GM21515 (cell line): ENCODE results near the gene RAPGEF3.

Source experiments
- ATAC-seq: cut with Tn5 transposase; IDR thresholded peaks from one replicate; pipeline ENCODE4 v1.9.1; 2021; ENCODE audit not compliant: unreplicated experiment

RAPGEF3 gene

DNA sequence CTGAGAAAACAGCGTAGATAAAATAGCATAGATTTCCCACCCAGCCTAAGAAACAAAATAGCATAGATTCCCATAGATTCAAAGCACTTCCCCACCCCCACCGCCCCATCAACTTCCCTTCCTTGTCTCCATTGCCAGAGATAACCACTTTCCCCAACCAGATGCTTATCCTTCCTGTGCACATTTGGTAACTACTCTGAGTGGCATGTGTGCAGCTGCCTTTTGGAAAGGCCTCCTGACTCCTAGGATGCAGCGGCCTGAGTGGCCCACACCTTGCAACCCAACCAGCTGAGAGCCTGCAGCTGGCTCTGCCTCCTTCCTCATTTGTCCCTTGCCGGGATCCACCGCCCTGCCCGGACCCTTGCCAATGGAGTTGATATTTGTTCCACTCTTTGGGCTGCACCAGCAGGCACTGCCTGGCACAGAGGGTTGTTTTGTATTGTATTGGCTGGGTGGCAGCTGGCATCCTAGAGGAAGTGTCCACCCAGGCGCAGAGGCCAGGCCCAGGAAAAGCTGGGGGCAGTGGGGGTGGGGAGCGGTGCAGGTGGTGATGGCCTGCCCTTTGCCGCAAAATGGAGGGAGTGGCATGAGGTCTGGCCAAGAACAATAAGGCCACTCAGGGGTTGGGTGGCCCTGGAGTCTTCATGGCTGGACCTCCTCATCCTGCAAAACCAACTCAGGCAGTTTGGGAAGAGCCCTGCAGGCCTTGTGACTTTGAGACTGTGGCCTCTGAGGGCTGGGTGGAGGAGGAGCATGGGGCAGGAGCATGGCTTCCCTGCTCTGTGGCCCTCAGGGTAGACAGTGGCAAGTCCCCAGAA lies 19.3 kb upstream of the RAPGEF3 start:
- ATAC-seq, result no peak

DNA sequence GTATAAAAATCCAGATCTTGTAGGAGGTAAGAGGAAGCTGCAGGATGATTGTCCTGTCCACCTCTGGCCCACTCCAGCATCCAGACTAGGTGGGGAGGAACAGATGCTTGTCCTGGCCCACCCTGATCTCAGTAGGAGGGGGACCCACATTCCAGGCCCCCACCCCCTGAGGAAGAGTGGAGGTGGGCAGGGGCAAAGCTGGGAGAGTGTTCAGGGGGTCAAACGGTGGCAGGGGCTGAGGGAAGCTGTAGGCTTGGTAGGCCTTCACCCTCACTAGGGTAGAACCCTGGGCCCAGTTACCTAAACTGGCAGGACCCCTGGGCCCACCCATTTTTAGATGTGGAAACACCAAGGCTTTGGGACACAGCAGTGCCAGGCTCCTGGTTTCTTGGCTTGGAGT lies 18.5 kb upstream of the RAPGEF3 start:
- no peak for ATAC-seq

DNA sequence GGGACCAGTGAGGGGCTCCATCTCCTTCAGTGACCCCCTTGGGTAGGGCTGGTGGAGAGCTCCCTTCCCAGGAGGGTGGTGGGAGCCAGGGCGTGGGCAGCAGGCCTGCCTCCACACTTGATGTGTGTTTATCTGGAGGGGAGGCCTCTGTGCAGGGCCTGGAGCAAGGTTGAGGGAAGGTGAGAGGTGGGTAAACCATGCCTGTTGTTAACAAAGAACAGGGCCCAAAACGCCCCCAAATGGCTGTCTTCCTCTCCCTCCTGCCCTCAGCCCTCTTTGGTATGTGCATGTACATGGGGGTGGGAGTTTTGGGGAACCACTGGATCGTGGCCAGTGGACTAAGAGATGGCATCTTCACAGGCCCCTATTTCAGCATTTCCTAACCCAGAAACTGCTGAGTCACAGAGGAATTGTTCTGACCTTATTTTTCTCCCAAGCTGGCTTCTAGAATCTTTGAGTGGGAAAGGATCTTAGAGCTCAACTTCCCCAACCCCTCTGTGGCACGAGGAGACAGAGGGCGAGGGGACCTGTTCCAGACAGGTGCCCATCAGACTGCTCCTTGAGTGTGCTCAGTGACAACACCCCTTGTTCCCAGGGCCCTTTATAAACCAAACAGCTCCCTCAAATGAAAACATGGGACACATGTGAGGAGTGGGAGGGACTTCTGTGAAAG lies 17.9 kb upstream of the RAPGEF3 start:
- no peak for ATAC-seq

DNA sequence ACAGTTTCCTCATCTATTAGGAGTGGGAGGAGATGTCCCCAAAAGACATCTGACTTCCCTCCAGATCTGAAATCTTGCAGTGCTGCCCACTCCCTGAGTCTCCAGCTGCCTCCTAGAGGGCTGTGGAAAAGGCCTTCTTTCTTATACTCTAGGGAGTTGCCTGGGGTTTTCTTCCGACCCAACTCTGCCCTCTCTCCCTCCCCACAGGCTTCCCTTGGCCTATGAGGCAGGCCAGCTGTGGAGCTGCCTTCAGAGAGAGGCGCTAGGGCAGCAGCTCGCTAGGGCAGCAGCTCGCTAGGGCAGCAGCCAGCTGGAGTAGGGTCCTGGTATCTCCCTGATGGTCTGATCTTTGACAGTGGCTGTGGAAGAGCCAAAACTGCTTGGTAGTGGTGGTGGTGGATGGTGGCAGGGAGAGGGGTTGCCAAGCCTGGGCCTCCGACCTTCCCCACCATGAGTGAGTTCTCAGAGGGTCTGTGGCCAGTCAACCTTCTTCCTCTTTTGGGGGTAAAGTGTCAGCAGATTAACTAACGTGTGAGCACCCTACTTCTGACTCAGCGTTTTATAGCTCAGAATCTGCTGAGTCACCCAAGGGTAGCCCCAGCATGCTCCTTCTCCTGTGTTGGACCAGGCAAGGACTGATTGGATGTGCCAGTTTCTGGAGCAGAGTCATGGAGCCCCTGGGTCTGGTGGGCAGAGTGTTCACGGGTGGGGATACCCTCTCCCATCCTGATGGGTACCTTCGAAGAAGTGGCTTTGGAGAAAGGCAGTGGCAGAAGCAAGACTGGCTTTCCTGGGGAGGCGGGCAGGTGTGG lies 16.6 kb upstream of the RAPGEF3 start:
- no peak for ATAC-seq

DNA sequence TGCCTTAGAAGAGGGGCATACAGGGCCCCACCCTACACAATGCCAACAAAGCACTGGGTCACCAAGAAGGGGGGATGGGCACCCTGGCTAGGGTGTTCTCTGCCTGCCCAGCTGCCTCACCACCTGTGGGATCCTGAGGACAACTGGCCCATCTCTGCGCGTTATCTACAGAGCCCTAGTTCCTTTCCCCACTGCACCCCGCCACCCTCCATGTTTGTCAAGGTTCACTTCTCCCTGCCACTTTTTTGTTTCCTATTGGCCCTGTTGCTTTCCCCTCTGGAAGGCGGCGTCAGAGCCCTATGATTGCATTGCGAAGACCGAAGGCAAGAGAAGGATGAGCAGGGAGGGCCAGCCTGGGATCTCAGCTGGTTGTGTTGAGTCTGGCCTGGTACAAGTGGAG lies 16.0 kb upstream of the RAPGEF3 start:
- no peak for ATAC-seq

- ATAC-seq, result no peak
Measured at GRCh38 chr12:47773858-47774580, 15.3 kb upstream of the RAPGEF3 start.

- peak; percentile 87 for ATAC-seq
Measured at GRCh38 chr12:47773062-47773857, 14.6 kb upstream of the RAPGEF3 start, which contains the start of gene SLC48A1. Gene SLC48A1 (plus strand): TSS chr12:47773238. CDS start chr12:47773305, 67 bp downstream.

GRCh38 chr12:47772738-47773061 lies 14.0 kb upstream of the RAPGEF3 start:
- ATAC-seq, result no peak

- no peak for ATAC-seq
Measured at GRCh38 chr12:47772094-47772660, 13.5 kb upstream of the RAPGEF3 start.

DNA sequence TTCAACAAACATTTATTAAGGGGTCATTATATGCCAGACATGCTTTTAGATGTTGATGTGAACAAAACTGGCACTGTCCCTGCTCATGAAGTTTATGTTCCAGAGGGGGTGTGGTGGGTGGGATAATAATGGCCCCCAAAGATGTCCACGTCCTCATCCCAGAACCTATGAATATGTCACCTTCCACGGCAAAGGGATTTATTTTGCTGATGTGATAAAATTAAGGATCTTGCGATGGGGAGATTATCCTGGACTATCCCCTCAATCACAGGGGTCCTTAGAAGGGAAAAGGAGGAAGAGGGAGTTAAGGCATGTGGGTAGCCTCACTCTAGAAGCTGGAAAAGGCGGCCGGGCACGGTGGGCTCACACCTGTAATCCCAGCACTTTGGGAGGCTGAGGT lies 12.6 kb upstream of the RAPGEF3 start:
- ATAC-seq, result no peak

DNA sequence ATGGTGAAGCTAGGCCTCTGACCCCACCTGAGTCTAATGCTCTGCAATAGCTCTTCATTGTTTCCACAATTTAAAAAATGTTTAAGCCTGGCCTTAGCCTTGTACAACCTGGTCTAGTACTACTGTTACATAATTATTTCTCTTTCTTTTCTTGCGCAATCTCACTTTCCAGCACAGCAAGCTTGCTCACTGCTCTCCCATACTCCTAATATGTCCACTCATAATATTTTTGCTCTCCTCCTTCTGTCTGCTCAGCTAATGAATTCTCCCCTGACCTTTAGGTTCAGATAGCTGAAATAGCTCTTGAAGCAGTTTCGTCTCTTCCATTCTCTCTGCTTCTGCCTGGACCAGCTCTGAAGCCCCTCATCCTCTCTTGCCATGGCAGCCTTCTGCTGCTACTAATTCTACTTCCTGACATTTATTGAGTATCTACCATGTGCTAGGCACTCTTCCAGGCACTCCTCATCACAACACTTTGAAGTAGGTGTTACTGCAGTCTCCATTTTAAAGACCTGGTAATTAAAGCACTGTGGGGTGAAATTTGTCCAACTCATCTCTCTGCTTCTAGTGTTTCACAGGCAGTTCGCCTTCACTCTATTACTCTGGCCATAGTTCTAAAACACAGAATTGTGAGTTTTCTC lies 11.5 kb upstream of the RAPGEF3 start:
- ATAC-seq, result no peak

- ATAC-seq, result no peak
Measured at GRCh38 chr12:47769234-47770085, 10.8 kb upstream of the RAPGEF3 start.

GRCh38 chr12:47768323-47768811 lies 9.7 kb upstream of the RAPGEF3 start:
- ATAC-seq, result no peak

GRCh38 chr12:47767216-47767724 lies 8.6 kb upstream of the RAPGEF3 start:
- ATAC-seq, result no peak

- ATAC-seq, result no peak
Measured at GRCh38 chr12:47766502-47767215, 8.0 kb upstream of the RAPGEF3 start.

DNA sequence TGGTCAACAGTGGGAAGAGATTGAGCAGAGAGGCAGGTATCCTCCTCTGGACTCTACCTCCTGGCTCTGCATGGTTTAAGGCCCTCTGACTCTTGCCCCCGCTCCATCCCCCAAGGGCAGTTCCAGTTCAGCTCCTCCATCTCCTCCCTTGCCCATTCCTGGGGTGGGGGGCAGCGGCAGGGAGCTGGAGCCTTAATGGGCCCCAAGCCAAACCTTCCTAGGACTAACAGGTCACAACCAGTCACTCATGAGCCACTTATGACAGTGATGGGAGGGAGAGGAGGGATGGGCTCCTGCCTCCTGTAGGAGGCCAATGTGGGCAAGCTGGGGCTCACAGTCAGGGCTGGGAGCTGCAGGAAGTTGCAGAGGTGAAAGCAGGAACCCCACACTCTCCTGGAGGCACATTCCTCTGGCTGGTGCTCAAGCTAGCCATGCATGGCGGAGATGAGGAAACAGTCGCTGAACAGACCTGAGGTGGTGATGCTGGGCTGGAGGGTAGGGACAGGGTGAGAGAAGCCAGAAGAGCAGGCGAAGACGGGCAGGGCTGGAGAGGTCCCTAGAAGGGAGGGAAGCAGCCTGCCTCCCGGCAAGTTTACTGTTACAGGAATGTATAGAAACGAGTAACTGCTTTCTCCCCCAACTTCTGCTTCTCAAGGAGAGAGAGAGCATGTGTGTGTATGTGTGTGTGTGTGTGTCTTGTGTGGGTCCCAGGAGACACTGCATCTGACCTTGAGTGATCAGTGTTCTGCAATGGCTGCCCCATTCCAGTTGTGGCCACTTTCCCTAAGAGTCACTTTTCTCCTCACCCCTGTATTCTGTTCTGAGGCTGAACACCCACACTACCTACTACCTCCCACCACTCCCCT lies 5.0 kb upstream of the RAPGEF3 start:
- no peak for ATAC-seq
